Endothelial cell of umbilical vein (primary cell): Measurements from ENCODE around the gene MYL3. TPM values are rescaled to one million over a fixed set of nuclear protein-coding genes. Genes with fewer than 3 reads are reported as not detected.

Experiments used
- BruUV-seq: library from RNA; stranded (reverse); fragments of 400-500 nt; replicated peaks from 2 replicates; lab custom pipeline; 2021; lab: Mats Ljungman, UMichigan
- CTCF ChIA-PET: fragments of 300-600, 350-600 bp; sonication (Branson Sonifier 250); formaldehyde crosslinking; loops from one replicate; lab custom pipeline; 2021; ENCODE audit warnings: antibody characterized with exemption, inconsistent platforms; lab: Charles Lee
- POLR2A ChIA-PET: fragments of 300-600, 350-600 bp; sonication (Branson Sonifier 250); formaldehyde crosslinking; loops from one replicate; lab custom pipeline; 2021; ENCODE audit warnings: antibody characterized with exemption, inconsistent platforms; lab: Charles Lee
- DNase-seq: peaks from one replicate; pipeline ENCODE4 v3.0.0-alpha.2; 2011; ENCODE audit warnings: low read depth, low spot score
- FAIRE-seq: peaks from 2 replicates; lab custom pipeline; 2011; peaks lifted over from hg19 to GRCh38; lab: Jason Lieb, UNC
- H2AFZ ChIP-seq: 2 replicates; pipeline ENCODE4 v1.6.0; 2012; ENCODE audit warnings: low read depth, low read length, control low read depth, inconsistent platforms
- H3K27ac ChIP-seq: 2 replicates; pipeline ENCODE4 v1.5.1; 2011; ENCODE audit warnings: low read depth, mild to moderate bottlenecking, control low read depth, low read length, moderate library complexity; ENCODE audit not compliant: insufficient read depth
- H3K27me3 ChIP-seq, 2 experiments: 2 replicates each; pipeline versions ENCODE4 v1.6.0 to v1.6.1; 2011; ENCODE audit warnings: low read length in 2 of 2, mixed read lengths in 1 of 2; ENCODE audit not compliant: control insufficient read depth in 2 of 2, insufficient read depth in 2 of 2
- H3K36me3 ChIP-seq, 2 experiments: 2 replicates in 1 of 2; 3 replicates in 1 of 2; pipeline ENCODE4 v1.5.1; 2011; ENCODE audit warnings: low read length in 2 of 2, mild to moderate bottlenecking in 1 of 2, moderate library complexity in 1 of 2; ENCODE audit not compliant: control insufficient read depth in 2 of 2, insufficient read depth in 2 of 2; ENCODE audit errors: extremely low read depth in 1 of 2
- H3K4me1 ChIP-seq: 3 replicates; pipeline ENCODE4 v1.5.1; 2011; ENCODE audit warnings: mild to moderate bottlenecking, low read length; ENCODE audit not compliant: control insufficient read depth, insufficient read depth; ENCODE audit errors: extremely low read depth
- H3K4me2 ChIP-seq: 2 replicates; pipeline ENCODE4 v1.6.1; 2011; ENCODE audit warnings: low read length, control low read depth, mixed read lengths; ENCODE audit not compliant: insufficient read depth
- H3K4me3 ChIP-seq, 3 experiments: fragments of 200-600 bp in 1 of 3; sonication (generic), shearing (Covaris generic) in 1 of 3; replicated peaks in 1 of 3; 2 replicates each; pipeline ENCODE4 v1.5.1; 2011 to 2016; ENCODE audit warnings: control low read depth in 3 of 3, low read length in 3 of 3, mild to moderate bottlenecking in 2 of 3, inconsistent platforms in 1 of 3, low read depth in 1 of 3, moderate library complexity in 1 of 3; ENCODE audit not compliant: insufficient read depth in 1 of 3
- H3K79me2 ChIP-seq: 2 replicates; pipeline ENCODE4 v1.6.0; 2012; ENCODE audit warnings: low read length, inconsistent platforms; ENCODE audit not compliant: control insufficient read depth, insufficient read depth
- H3K9ac ChIP-seq: replicated peaks from 2 replicates; pipeline ENCODE3; 2011; ENCODE audit warnings: low read length, control low read depth; ENCODE audit not compliant: insufficient read depth; ENCODE audit errors: extremely low read depth
- H3K9me1 ChIP-seq: replicated peaks from 3 replicates; pipeline ENCODE4 v1.6.0; 2011; ENCODE audit warnings: mild to moderate bottlenecking, low read length; ENCODE audit not compliant: control insufficient read depth, insufficient read depth; ENCODE audit errors: extremely low read depth
- H3K9me3 ChIP-seq: replicated peaks from 2 replicates; pipeline ENCODE4 v1.5.1; 2012; ENCODE audit warnings: low read length, inconsistent platforms; ENCODE audit not compliant: control insufficient read depth, insufficient read depth
- H4K20me1 ChIP-seq: replicated peaks from 2 replicates; pipeline ENCODE3; 2011; ENCODE audit warnings: mild to moderate bottlenecking, low read length; ENCODE audit not compliant: control insufficient read depth, insufficient read depth; ENCODE audit errors: extremely low read depth
- EZH2 ChIP-seq: IDR thresholded peaks from 2 replicates; pipeline ENCODE4 v1.6.1; 2012; ENCODE audit warnings: borderline replicate concordance, low read depth, mild to moderate bottlenecking, moderate library complexity, low read length, inconsistent platforms; ENCODE audit not compliant: severe bottlenecking
- FOS ChIP-seq: IDR thresholded peaks from 2 replicates; pipeline ENCODE4 v1.6.1; 2011; ENCODE audit warnings: mild to moderate bottlenecking, low read length, moderate library complexity, borderline replicate concordance; ENCODE audit not compliant: insufficient read depth
- GATA2 ChIP-seq: IDR thresholded peaks from 2 replicates; pipeline ENCODE4 v1.7.0; 2011; ENCODE audit warnings: low read depth, mild to moderate bottlenecking, moderate library complexity, mixed read lengths, low read length; ENCODE audit not compliant: insufficient read length, insufficient read depth
- JUN ChIP-seq: IDR thresholded peaks from 2 replicates; pipeline ENCODE4 v1.6.1; 2011; ENCODE audit warnings: borderline replicate concordance, low read depth; ENCODE audit not compliant: insufficient read length, insufficient read depth
- MYC ChIP-seq: IDR thresholded peaks from one replicate; pipeline ENCODE4 v1.6.1; 2011; ENCODE audit warnings: mild to moderate bottlenecking, low read depth, low read length
- POLR2A ChIP-seq: IDR thresholded peaks from 2 replicates; pipeline ENCODE4 v1.6.1; 2012; ENCODE audit warnings: low read depth, mild to moderate bottlenecking, control low read depth, low read length
- POLR2AphosphoS5 ChIP-seq: IDR thresholded peaks from 2 replicates; pipeline ENCODE4 v1.6.1; 2012; ENCODE audit warnings: low read depth, mild to moderate bottlenecking, control low read depth, low read length, moderate library complexity; ENCODE audit not compliant: insufficient read depth
- dilution Hi-C: fragments of 300-500 bp; cut with MboI; formaldehyde crosslinking; loops from one replicate; pipeline ENCODE4 v1.15.0; 2019; ENCODE audit warnings: low sequenced_read_pairs; ENCODE audit not compliant: extremely low pct_ligation_motif_present
- intact Hi-C: fragments of 100-400 bp; cut with micrococcal nuclease; formaldehyde crosslinking; loops from one replicate; pipeline ENCODE4 v1.10.0; 2022
- polyA plus RNA-seq, 4 experiments: library from polyadenylated mRNA; depleted of rRNA in 3 of 4; stranded (reverse) in 3 of 4; unstranded in 1 of 4; fragments of >200 nt; gene quantifications; 2 replicates each; pipeline versions ENCODE4 v1.2.1 to v1.2.3, GENCODE V29; 2011 to 2012; ENCODE audit warnings: missing spikeins in 1 of 4
- total RNA-seq: library from RNA; stranded (reverse); gene quantifications from 2 replicates; pipeline ENCODE4 v1.2.3, GENCODE V29; 2021
- TF ChIP-seq, protein P1 (sequence below): IDR thresholded peaks from 2 replicates; pipeline ENCODE4 v1.6.1; 2011; ENCODE audit not compliant: insufficient read depth, insufficient read length
- TF ChIP-seq, protein P2 (sequence below), 2 donors: IDR thresholded peaks; 1 replicate in 1 of 2; 2 replicates in 1 of 2; pipeline ENCODE4 v1.5.1; 2011; ENCODE audit warnings: low read length in 2 of 2, mild to moderate bottlenecking in 2 of 2, moderate library complexity in 2 of 2, control low read depth in 1 of 2, inconsistent platforms in 1 of 2, low read depth in 1 of 2; ENCODE audit not compliant: insufficient read depth in 1 of 2; ENCODE audit errors: extremely low read depth in 1 of 2

Gene MYL3
- total and polyA plus RNA-seq, 2 donors (not counting 3 experiments of a cell fraction or from before 2014, with no cell fraction given) = not detected

DNA sequence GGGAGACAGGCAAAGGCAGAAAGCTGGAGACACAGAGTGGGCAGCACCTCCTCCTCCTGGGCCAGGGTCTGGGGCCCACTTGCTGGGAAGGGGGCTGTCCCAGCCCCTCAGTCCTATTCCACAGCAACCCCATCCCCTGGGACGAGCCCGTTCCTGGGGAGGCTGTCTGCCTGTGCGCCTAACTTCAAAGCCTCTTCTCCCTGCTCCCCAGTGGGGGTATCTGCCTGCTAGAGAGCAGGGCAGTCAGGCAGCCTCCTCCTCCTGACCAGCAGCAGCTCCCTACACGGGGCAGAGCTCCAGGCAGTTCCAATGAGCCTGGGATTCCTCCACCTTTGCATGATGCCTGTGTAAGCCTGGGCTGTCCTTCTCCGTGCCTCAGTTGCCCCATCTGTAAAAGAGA, 21.2 kb upstream of the MYL3 start:
- H3K9me1 ChIP-seq = no peaks in the 10 kb centered on the region
- FAIRE-seq (no peak), DNase-seq (no peak)
- TF ChIP-seq GATA2 (no peak), POLR2AphosphoS5 (no peak), MYC (no peak), FOS (no peak), POLR2A (no peak), EZH2 (no peak), JUN (no peak)
- TF ChIP-seq, protein P1, sequence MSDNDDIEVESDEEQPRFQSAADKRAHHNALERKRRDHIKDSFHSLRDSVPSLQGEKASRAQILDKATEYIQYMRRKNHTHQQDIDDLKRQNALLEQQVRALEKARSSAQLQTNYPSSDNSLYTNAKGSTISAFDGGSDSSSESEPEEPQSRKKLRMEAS = no peak
- TF ChIP-seq, protein P2, sequence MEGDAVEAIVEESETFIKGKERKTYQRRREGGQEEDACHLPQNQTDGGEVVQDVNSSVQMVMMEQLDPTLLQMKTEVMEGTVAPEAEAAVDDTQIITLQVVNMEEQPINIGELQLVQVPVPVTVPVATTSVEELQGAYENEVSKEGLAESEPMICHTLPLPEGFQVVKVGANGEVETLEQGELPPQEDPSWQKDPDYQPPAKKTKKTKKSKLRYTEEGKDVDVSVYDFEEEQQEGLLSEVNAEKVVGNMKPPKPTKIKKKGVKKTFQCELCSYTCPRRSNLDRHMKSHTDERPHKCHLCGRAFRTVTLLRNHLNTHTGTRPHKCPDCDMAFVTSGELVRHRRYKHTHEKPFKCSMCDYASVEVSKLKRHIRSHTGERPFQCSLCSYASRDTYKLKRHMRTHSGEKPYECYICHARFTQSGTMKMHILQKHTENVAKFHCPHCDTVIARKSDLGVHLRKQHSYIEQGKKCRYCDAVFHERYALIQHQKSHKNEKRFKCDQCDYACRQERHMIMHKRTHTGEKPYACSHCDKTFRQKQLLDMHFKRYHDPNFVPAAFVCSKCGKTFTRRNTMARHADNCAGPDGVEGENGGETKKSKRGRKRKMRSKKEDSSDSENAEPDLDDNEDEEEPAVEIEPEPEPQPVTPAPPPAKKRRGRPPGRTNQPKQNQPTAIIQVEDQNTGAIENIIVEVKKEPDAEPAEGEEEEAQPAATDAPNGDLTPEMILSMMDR (IDR thresholded peaks at IDR 0.05; ENCODE audit: extremely low read depth in 1 of 2, insufficient read depth in 1 of 2, low read depth in 1 of 2, low read length in 2 of 2) = no peak
- H3K9me3 ChIP-seq = no peaks in the 10 kb centered on the region
- no peak overlapping the region for H3K4me2 ChIP-seq
- H3K4me1 ChIP-seq = no peaks in the 10 kb centered on the region
- dilution Hi-C loops = no loop called here
- BruUV-seq = no TSS peak
- ChIA-PET POLR2A (no interaction called here), CTCF (interaction anchor here (1.4 to 4.2 kb wide), 2 partner anchors 10 to 179 kb away, joined by 4 to 19 read pairs; no protein-coding TSS in a partner anchor)
- no peaks in the 10 kb centered on the region for H3K79me2 ChIP-seq
- H3K9ac ChIP-seq = no peak overlapping the region
- H3K27ac ChIP-seq = no peak overlapping the region
- no peaks in the 10 kb centered on the region for H3K36me3 ChIP-seq
- H2AFZ ChIP-seq = no peak overlapping the region
- no peak overlapping the region for H3K4me3 ChIP-seq
- peaks cover 32 to 44% of the 10 kb centered on the region in 2 experiments for H3K27me3 ChIP-seq
- H4K20me1 ChIP-seq = no peaks in the 10 kb centered on the region
- intact Hi-C loops = no loop called here
